H1 (cell line): ENCODE results near the gene SH3RF2.

ENCODE experiments used
- CHD2 ChIP-seq: IDR thresholded peaks from 2 replicates; pipeline ENCODE4 v1.6.1; 2012; ENCODE audit warnings: low read length, improper control_type of control experiment
- CREB1 ChIP-seq: IDR thresholded peaks from 2 replicates; pipeline ENCODE4 v1.6.1; 2012; ENCODE audit warnings: inconsistent platforms
- CTCF ChIP-seq, 3 experiments: IDR thresholded peaks; 1 replicate in 2 of 3; 2 replicates in 1 of 3; pipeline versions ENCODE4 v1.5.1 to v1.6.1; 2011; ENCODE audit warnings: low read length in 3 of 3, mild to moderate bottlenecking in 3 of 3, inconsistent platforms in 2 of 3, low read depth in 1 of 3, moderate library complexity in 1 of 3; ENCODE audit not compliant: insufficient read depth in 1 of 3; ENCODE audit errors: control extremely low read depth in 1 of 3
- EP300 ChIP-seq, 2 experiments: IDR thresholded peaks; 1 replicate in 1 of 2; 2 replicates in 1 of 2; pipeline ENCODE4 v1.6.1; 2011 to 2012; ENCODE audit warnings: low read depth in 2 of 2, low read length in 2 of 2, mild to moderate bottlenecking in 2 of 2, borderline replicate concordance in 1 of 2, inconsistent platforms in 1 of 2, moderate library complexity in 1 of 2
- EZH2 ChIP-seq: fragments of 200-600 bp; sonication (generic); IDR thresholded peaks from 2 replicates; pipeline ENCODE4 v1.7.1; 2012; ENCODE audit warnings: low read depth, mild to moderate bottlenecking, moderate library complexity, low read length, inconsistent platforms; ENCODE audit not compliant: severe bottlenecking
- KDM1A ChIP-seq: fragments of 200-600, 300-600 bp; sonication (generic); IDR thresholded peaks from 2 replicates; pipeline ENCODE4 v1.7.1; 2016; ENCODE audit warnings: mild to moderate bottlenecking, low read length, borderline replicate concordance
- MAFK ChIP-seq: IDR thresholded peaks from 2 replicates; pipeline ENCODE4 v1.6.1; 2012; ENCODE audit warnings: low read depth, mild to moderate bottlenecking, improper control_type of control experiment, low read length
- NRF1 ChIP-seq: IDR thresholded peaks from 2 replicates; pipeline ENCODE4 v1.6.1; 2011; ENCODE audit warnings: mild to moderate bottlenecking, low read depth, low read length, improper control_type of control experiment
- POLR2A ChIP-seq, 2 experiments: IDR thresholded peaks; 1 replicate in 1 of 2; 2 replicates in 1 of 2; pipeline ENCODE4 v1.6.1; 2011; ENCODE audit warnings: low read depth in 2 of 2, low read length in 2 of 2, mild to moderate bottlenecking in 2 of 2; ENCODE audit errors: control extremely low read depth in 1 of 2
- POLR2AphosphoS5 ChIP-seq: IDR thresholded peaks from 2 replicates; pipeline ENCODE4 v1.6.1; 2011; ENCODE audit warnings: low read depth, low read length
- YY1 ChIP-seq: IDR thresholded peaks from 2 replicates; pipeline ENCODE4 v1.6.1; 2011; ENCODE audit warnings: low read depth, mild to moderate bottlenecking, low read length

GRCh38 chr5:145988993-145989392 is 52.6 kb downstream of the SH3RF2 start:
- TF ChIP-seq CTCF (IDR thresholded peaks at IDR 0.05; ENCODE audit: control extremely low read depth in 1 of 3, insufficient read depth in 1 of 3, low read depth in 1 of 3, low read length in 3 of 3) (no peak), POLR2AphosphoS5 (no peak), CREB1 (no peak), KDM1A (no peak), CHD2 (no peak), MAFK (no peak), POLR2A (IDR thresholded peaks at IDR 0.05; ENCODE audit: control extremely low read depth in 1 of 2, low read depth in 2 of 2, low read length in 2 of 2) (no peak), EZH2 (no peak), YY1 (no peak), EP300 (IDR thresholded peaks at IDR 0.05; ENCODE audit: borderline replicate concordance in 1 of 2, low read depth in 2 of 2, low read length in 2 of 2) (no peak), NRF1 (no peak)
